ENCODE results near the gene KIF26B.
A peak's percentile ranks its signal among the peaks of the same experiment; 100 is the strongest.

Gene KIF26B

GRCh38 chr1:245327360-245327759, 172.6 kb downstream of the KIF26B start:
- no peak overlapping the region for H4K8ac ChIP-seq (ENCODE audit: low read depth, low read length)
- no peak overlapping the region for H2BK5ac ChIP-seq (ENCODE audit: low read length)
- no peaks in the 10 kb centered on the region for H3K36me3 ChIP-seq (ENCODE audit: control insufficient read depth, insufficient read depth, low read length)
- no peak overlapping the region for H2AK5ac ChIP-seq (ENCODE audit: low read length)
- no CpG with 5 or more reads among the region's 3 CpGs for WGBS (ENCODE audit: extremely low coverage, insufficient coverage, low lambda C conversion rate)
- H3K4me2 ChIP-seq (ENCODE audit: low read length) = no peak overlapping the region
- H3K27me3 ChIP-seq (ENCODE audit: insufficient read depth, low read length, poor library complexity) = no peaks in the 10 kb centered on the region
- DNase-seq = no peak
- no peak overlapping the region for H3K4ac ChIP-seq (ENCODE audit: low read depth, low read length)
- no peak overlapping the region for H3K9ac ChIP-seq (ENCODE audit: low read length)
- no peak overlapping the region for H4K5ac ChIP-seq (ENCODE audit: low read length)
- no peak overlapping the region for H3K18ac ChIP-seq (ENCODE audit: low read length)
- H3K23ac ChIP-seq (ENCODE audit: low read length) = no peak overlapping the region
- H3K27ac ChIP-seq (ENCODE audit: low read depth, low read length) = no peak overlapping the region
- H3K4me1 ChIP-seq (ENCODE audit: control insufficient read depth, low read depth, low read length) = no peaks in the 10 kb centered on the region
- H2BK120ac ChIP-seq (ENCODE audit: low read depth, low read length) = no peak overlapping the region
- H3K79me1 ChIP-seq (ENCODE audit: low read length) = no peaks in the 10 kb centered on the region
- H3K79me2 ChIP-seq (ENCODE audit: control insufficient read depth, insufficient read depth, low read length) = no peaks in the 10 kb centered on the region
- no peak overlapping the region for H2BK15ac ChIP-seq (replicated peaks; ENCODE audit: low read depth)
- no peak overlapping the region for H3K4me3 ChIP-seq (ENCODE audit: low read length)
- H3K56ac ChIP-seq (ENCODE audit: low read length) = no peak overlapping the region

- no peak overlapping the region for H4K8ac ChIP-seq (ENCODE audit: low read depth, low read length)
- no peak overlapping the region for H3K27ac ChIP-seq (ENCODE audit: low read depth, low read length)
- H3K4ac ChIP-seq (ENCODE audit: low read depth, low read length) = no peak overlapping the region
- H2BK5ac ChIP-seq (ENCODE audit: low read length) = no peak overlapping the region
- no peaks in the 10 kb centered on the region for H3K4me1 ChIP-seq (ENCODE audit: control insufficient read depth, low read depth, low read length)
- peak; percentile 8 for DNase-seq
- H3K79me1 ChIP-seq (ENCODE audit: low read length) = no peaks in the 10 kb centered on the region
- H2AK5ac ChIP-seq (ENCODE audit: low read length) = no peak overlapping the region
- H2BK120ac ChIP-seq (ENCODE audit: low read depth, low read length) = no peak overlapping the region
- H3K23ac ChIP-seq (ENCODE audit: low read length) = no peak overlapping the region
- no peak overlapping the region for H2BK15ac ChIP-seq (replicated peaks; ENCODE audit: low read depth)
- no peak overlapping the region for H3K4me3 ChIP-seq (ENCODE audit: low read length)
- no peak overlapping the region for H3K18ac ChIP-seq (ENCODE audit: low read length)
- H3K56ac ChIP-seq (ENCODE audit: low read length) = no peak overlapping the region
- no peak overlapping the region for H3K9ac ChIP-seq (ENCODE audit: low read length)
- H3K27me3 ChIP-seq (ENCODE audit: insufficient read depth, low read length, poor library complexity) = no peaks in the 10 kb centered on the region
- no peaks in the 10 kb centered on the region for H3K36me3 ChIP-seq (ENCODE audit: control insufficient read depth, insufficient read depth, low read length)
- no peaks in the 10 kb centered on the region for H3K79me2 ChIP-seq (ENCODE audit: control insufficient read depth, insufficient read depth, low read length)
- H4K5ac ChIP-seq (ENCODE audit: low read length) = no peak overlapping the region
- no CpG with 5 or more reads among the region's 4 CpGs for WGBS (ENCODE audit: extremely low coverage, insufficient coverage, low lambda C conversion rate)
- H3K4me2 ChIP-seq (ENCODE audit: low read length) = no peak overlapping the region
These were observed 173.1 kb downstream of the KIF26B start for GRCh38 chr1:245327842-245328241.

- Histone ChIP-seq H4K8ac (ENCODE audit: low read depth, low read length) (no peak overlapping the region), H4K5ac (ENCODE audit: low read length) (no peak overlapping the region)
These were observed 176.2 kb downstream of the KIF26B start for GRCh38 chr1:245330951-245331350.

GRCh38 chr1:245332085-245332484, 177.3 kb downstream of the KIF26B start:
- DNase-seq = no peak
- H3K18ac ChIP-seq (ENCODE audit: low read length) = no peak overlapping the region
- no peak overlapping the region for H4K8ac ChIP-seq (ENCODE audit: low read depth, low read length)
- no peak overlapping the region for H3K27ac ChIP-seq (ENCODE audit: low read depth, low read length)
- H3K4me1 ChIP-seq (ENCODE audit: control insufficient read depth, low read depth, low read length) = no peaks in the 10 kb centered on the region
- no peak overlapping the region for H2BK15ac ChIP-seq (replicated peaks; ENCODE audit: low read depth)
- no peak overlapping the region for H4K5ac ChIP-seq (ENCODE audit: low read length)
- H3K27me3 ChIP-seq (ENCODE audit: insufficient read depth, low read length, poor library complexity) = no peaks in the 10 kb centered on the region
- no peak overlapping the region for H3K4me2 ChIP-seq (ENCODE audit: low read length)
- no peak overlapping the region for H2BK120ac ChIP-seq (ENCODE audit: low read depth, low read length)
- no peaks in the 10 kb centered on the region for H3K36me3 ChIP-seq (ENCODE audit: control insufficient read depth, insufficient read depth, low read length)
- no peak overlapping the region for H3K56ac ChIP-seq (ENCODE audit: low read length)
- no peak overlapping the region for H2AK5ac ChIP-seq (ENCODE audit: low read length)
- no peak overlapping the region for H3K4ac ChIP-seq (ENCODE audit: low read depth, low read length)
- no CpG with 5 or more reads among the region's 6 CpGs for WGBS (ENCODE audit: extremely low coverage, insufficient coverage, low lambda C conversion rate)
- no peak overlapping the region for H2BK5ac ChIP-seq (ENCODE audit: low read length)
- H3K9ac ChIP-seq (ENCODE audit: low read length) = no peak overlapping the region
- H3K4me3 ChIP-seq (ENCODE audit: low read length) = no peak overlapping the region
- no peaks in the 10 kb centered on the region for H3K79me2 ChIP-seq (ENCODE audit: control insufficient read depth, insufficient read depth, low read length)
- H3K79me1 ChIP-seq (ENCODE audit: low read length) = no peaks in the 10 kb centered on the region
- H3K23ac ChIP-seq (ENCODE audit: low read length) = no peak overlapping the region

More at GRCh38 chr1:245330951-245331350, 176.2 kb downstream of the KIF26B start:
- peak; percentile 35 for DNase-seq
- Histone ChIP-seq H3K79me2 (ENCODE audit: control insufficient read depth, insufficient read depth, low read length) (no peaks in the 10 kb centered on the region), H3K4me3 (ENCODE audit: low read length) (peak overlapping the region; percentile 38), H2BK5ac (ENCODE audit: low read length) (no peak overlapping the region), H3K18ac (ENCODE audit: low read length) (peak overlapping the region; percentile 15), H2BK15ac (replicated peaks; ENCODE audit: low read depth) (no peak overlapping the region), H2AK5ac (ENCODE audit: low read length) (no peak overlapping the region), H3K79me1 (ENCODE audit: low read length) (no peaks in the 10 kb centered on the region), H3K36me3 (ENCODE audit: control insufficient read depth, insufficient read depth, low read length) (no peaks in the 10 kb centered on the region), H3K23ac (ENCODE audit: low read length) (peak overlapping the region; percentile 52), H3K27me3 (ENCODE audit: insufficient read depth, low read length, poor library complexity) (no peaks in the 10 kb centered on the region), H3K4me2 (ENCODE audit: low read length) (peak overlapping the region; percentile 86), H2BK120ac (ENCODE audit: low read depth, low read length) (no peak overlapping the region), H3K9ac (ENCODE audit: low read length) (peak overlapping the region; percentile 64), H3K4me1 (ENCODE audit: control insufficient read depth, low read depth, low read length) (no peaks in the 10 kb centered on the region), H3K4ac (ENCODE audit: low read depth, low read length) (no peak overlapping the region), H3K27ac (ENCODE audit: low read depth, low read length) (no peak overlapping the region), H3K56ac (ENCODE audit: low read length) (peak overlapping the region; percentile 75)
- no CpG with 5 or more reads among the region's 26 CpGs for WGBS (ENCODE audit: extremely low coverage, insufficient coverage, low lambda C conversion rate)

- H3K4me2 ChIP-seq (ENCODE audit: low read length) = no peak overlapping the region
- no peaks in the 10 kb centered on the region for H3K27me3 ChIP-seq (ENCODE audit: insufficient read depth, low read length, poor library complexity)
- no peak overlapping the region for H3K23ac ChIP-seq (ENCODE audit: low read length)
- WGBS (ENCODE audit: extremely low coverage, insufficient coverage, low lambda C conversion rate) = no CpG with 5 or more reads among the region's 6 CpGs
- H3K4me1 ChIP-seq (ENCODE audit: control insufficient read depth, low read depth, low read length) = no peaks in the 10 kb centered on the region
- no peak overlapping the region for H3K27ac ChIP-seq (ENCODE audit: low read depth, low read length)
- H3K4me3 ChIP-seq (ENCODE audit: low read length) = no peak overlapping the region
- H2BK15ac ChIP-seq (replicated peaks; ENCODE audit: low read depth) = no peak overlapping the region
- H2AK5ac ChIP-seq (ENCODE audit: low read length) = no peak overlapping the region
- no peak for DNase-seq
- no peak overlapping the region for H3K4ac ChIP-seq (ENCODE audit: low read depth, low read length)
- H3K79me1 ChIP-seq (ENCODE audit: low read length) = no peaks in the 10 kb centered on the region
- H2BK5ac ChIP-seq (ENCODE audit: low read length) = no peak overlapping the region
- no peaks in the 10 kb centered on the region for H3K79me2 ChIP-seq (ENCODE audit: control insufficient read depth, insufficient read depth, low read length)
- no peak overlapping the region for H3K9ac ChIP-seq (ENCODE audit: low read length)
- H4K8ac ChIP-seq (ENCODE audit: low read depth, low read length) = no peak overlapping the region
- no peak overlapping the region for H4K5ac ChIP-seq (ENCODE audit: low read length)
- H3K18ac ChIP-seq (ENCODE audit: low read length) = no peak overlapping the region
- no peak overlapping the region for H2BK120ac ChIP-seq (ENCODE audit: low read depth, low read length)
- H3K36me3 ChIP-seq (ENCODE audit: control insufficient read depth, insufficient read depth, low read length) = no peaks in the 10 kb centered on the region
- H3K56ac ChIP-seq (ENCODE audit: low read length) = no peak overlapping the region
These were observed 177.7 kb downstream of the KIF26B start for GRCh38 chr1:245332513-245332912.

- Histone ChIP-seq H2BK5ac (ENCODE audit: low read length) (no peak overlapping the region), H3K79me1 (ENCODE audit: low read length) (no peaks in the 10 kb centered on the region), H3K23ac (ENCODE audit: low read length) (no peak overlapping the region), H4K5ac (ENCODE audit: low read length) (no peak overlapping the region), H4K8ac (ENCODE audit: low read depth, low read length) (no peak overlapping the region), H3K9ac (ENCODE audit: low read length) (no peak overlapping the region), H3K27me3 (ENCODE audit: insufficient read depth, low read length, poor library complexity) (no peaks in the 10 kb centered on the region), H3K27ac (ENCODE audit: low read depth, low read length) (no peak overlapping the region), H3K79me2 (ENCODE audit: control insufficient read depth, insufficient read depth, low read length) (no peaks in the 10 kb centered on the region), H3K4me3 (ENCODE audit: low read length) (no peak overlapping the region), H2BK15ac (replicated peaks; ENCODE audit: low read depth) (no peak overlapping the region), H3K56ac (ENCODE audit: low read length) (no peak overlapping the region), H3K4ac (ENCODE audit: low read depth, low read length) (no peak overlapping the region), H3K4me1 (ENCODE audit: control insufficient read depth, low read depth, low read length) (no peaks in the 10 kb centered on the region), H3K18ac (ENCODE audit: low read length) (no peak overlapping the region), H2AK5ac (ENCODE audit: low read length) (no peak overlapping the region), H3K4me2 (ENCODE audit: low read length) (no peak overlapping the region), H2BK120ac (ENCODE audit: low read depth, low read length) (no peak overlapping the region), H3K36me3 (ENCODE audit: control insufficient read depth, insufficient read depth, low read length) (no peaks in the 10 kb centered on the region)
- no CpG with 5 or more reads among the region's 4 CpGs for WGBS (ENCODE audit: extremely low coverage, insufficient coverage, low lambda C conversion rate)
- DNase-seq = no peak
These were observed 179.4 kb downstream of the KIF26B start for GRCh38 chr1:245334235-245334634.

Data from mesendoderm (in vitro differentiated cells).